ENCODE measurements around the gene MRGPRF. TPM values are rescaled to one million over a fixed set of nuclear protein-coding genes. Genes with fewer than 3 reads are reported as not detected.

Gene MRGPRF
- total RNA-seq, 2 experiments from 2014 or later: not detected

- H3K4me1 Mint-ChIP-seq: peaks cover 11% of the 10 kb centered on the region
- no peaks in the 10 kb centered on the region for H3K27me3 Mint-ChIP-seq
- DNase-seq: no peak
Measured at GRCh38 chr11:69039501-69039900, 26.5 kb upstream of the MRGPRF start.

GRCh38 chr11:69037544-69037943 is 24.5 kb upstream of the MRGPRF start:
- H3K27ac Mint-ChIP-seq: no peak overlapping the region
- peaks cover 11% of the 10 kb centered on the region for H3K4me1 Mint-ChIP-seq
- H3K27me3 Mint-ChIP-seq: no peaks in the 10 kb centered on the region
- H3K4me3 Mint-ChIP-seq: no peak overlapping the region
- DNase-seq: no peak
- no peaks in the 10 kb centered on the region for H3K36me3 Mint-ChIP-seq
- no peaks in the 10 kb centered on the region for H3K9me3 Mint-ChIP-seq

More at GRCh38 chr11:69039501-69039900, 26.5 kb upstream of the MRGPRF start:
- Mint-ChIP-seq H3K36me3 (no peaks in the 10 kb centered on the region), H3K9me3 (no peaks in the 10 kb centered on the region), H3K27ac (no peak overlapping the region), H3K4me3 (no peak overlapping the region)

- H3K36me3 Mint-ChIP-seq: no peaks in the 10 kb centered on the region
- no peak overlapping the region for H3K27ac Mint-ChIP-seq
- H3K27me3 Mint-ChIP-seq: no peaks in the 10 kb centered on the region
- H3K9me3 Mint-ChIP-seq: no peaks in the 10 kb centered on the region
- peaks cover 11% of the 10 kb centered on the region for H3K4me1 Mint-ChIP-seq
- H3K4me3 Mint-ChIP-seq: no peak overlapping the region
- DNase-seq: no peak
Measured at GRCh38 chr11:69037074-69037473, 24.0 kb upstream of the MRGPRF start.

GRCh38 chr11:69035946-69036340 is 22.9 kb upstream of the MRGPRF start:
- H3K27ac Mint-ChIP-seq: peak overlapping the region; percentile 42
- no peaks in the 10 kb centered on the region for H3K9me3 Mint-ChIP-seq
- no peaks in the 10 kb centered on the region for H3K27me3 Mint-ChIP-seq
- H3K4me3 Mint-ChIP-seq: no peak overlapping the region
- no peaks in the 10 kb centered on the region for H3K36me3 Mint-ChIP-seq
- peaks cover 6% of the 10 kb centered on the region for H3K4me1 Mint-ChIP-seq
- DNase-seq: no peak

- no peak for DNase-seq
- Mint-ChIP-seq H3K9me3 (no peaks in the 10 kb centered on the region), H3K4me3 (no peak overlapping the region), H3K27ac (no peak overlapping the region), H3K4me1 (peaks cover under 1% of the 10 kb centered on the region), H3K36me3 (no peaks in the 10 kb centered on the region), H3K27me3 (no peaks in the 10 kb centered on the region)
Measured at GRCh38 chr11:69035150-69035945, 22.3 kb upstream of the MRGPRF start.

GRCh38 chr11:69034123-69034867 is 21.2 kb upstream of the MRGPRF start:
- no peaks in the 10 kb centered on the region for H3K4me1 Mint-ChIP-seq
- H3K27me3 Mint-ChIP-seq: no peaks in the 10 kb centered on the region
- no peak for DNase-seq
- no peak overlapping the region for H3K4me3 Mint-ChIP-seq
- no peak overlapping the region for H3K27ac Mint-ChIP-seq
- H3K36me3 Mint-ChIP-seq: no peaks in the 10 kb centered on the region
- H3K9me3 Mint-ChIP-seq: no peaks in the 10 kb centered on the region

- Mint-ChIP-seq H3K27me3 (no peaks in the 10 kb centered on the region), H3K36me3 (no peaks in the 10 kb centered on the region), H3K4me1 (no peaks in the 10 kb centered on the region), H3K4me3 (no peak overlapping the region), H3K27ac (no peak overlapping the region), H3K9me3 (no peaks in the 10 kb centered on the region)
- no peak for DNase-seq
Measured at GRCh38 chr11:69033431-69033830, 20.4 kb upstream of the MRGPRF start.

GRCh38 chr11:69032833-69033232 is 19.8 kb upstream of the MRGPRF start:
- H3K27ac Mint-ChIP-seq: no peak overlapping the region
- H3K4me1 Mint-ChIP-seq: no peaks in the 10 kb centered on the region
- no peaks in the 10 kb centered on the region for H3K36me3 Mint-ChIP-seq
- no peaks in the 10 kb centered on the region for H3K27me3 Mint-ChIP-seq
- no peak for DNase-seq
- H3K9me3 Mint-ChIP-seq: no peaks in the 10 kb centered on the region
- H3K4me3 Mint-ChIP-seq: no peak overlapping the region

- Mint-ChIP-seq H3K4me1 (no peaks in the 10 kb centered on the region), H3K9me3 (no peaks in the 10 kb centered on the region), H3K4me3 (no peak overlapping the region), H3K27me3 (no peaks in the 10 kb centered on the region), H3K27ac (no peak overlapping the region), H3K36me3 (no peaks in the 10 kb centered on the region)
- no peak for DNase-seq
Measured at GRCh38 chr11:69030301-69030700, 17.3 kb upstream of the MRGPRF start.

- no peak overlapping the region for H3K27ac Mint-ChIP-seq
Measured at GRCh38 chr11:69027704-69028372, 14.8 kb upstream of the MRGPRF start.

GRCh38 chr11:69024509-69024908 is 11.5 kb upstream of the MRGPRF start:
- no peaks in the 10 kb centered on the region for H3K36me3 Mint-ChIP-seq
- no peaks in the 10 kb centered on the region for H3K9me3 Mint-ChIP-seq
- no peak for DNase-seq
- no peaks in the 10 kb centered on the region for H3K27me3 Mint-ChIP-seq
- H3K27ac Mint-ChIP-seq: no peak overlapping the region
- no peak overlapping the region for H3K4me3 Mint-ChIP-seq
- H3K4me1 Mint-ChIP-seq: no peaks in the 10 kb centered on the region

More at GRCh38 chr11:69027704-69028372, 14.8 kb upstream of the MRGPRF start:
- no peaks in the 10 kb centered on the region for H3K9me3 Mint-ChIP-seq
- no peak overlapping the region for H3K4me3 Mint-ChIP-seq
- no peaks in the 10 kb centered on the region for H3K27me3 Mint-ChIP-seq
- DNase-seq: no peak
- no peaks in the 10 kb centered on the region for H3K36me3 Mint-ChIP-seq
- H3K4me1 Mint-ChIP-seq: no peaks in the 10 kb centered on the region

GRCh38 chr11:69022260-69022659 is 9.2 kb upstream of the MRGPRF start:
- Mint-ChIP-seq H3K27me3 (no peaks in the 10 kb centered on the region), H3K36me3 (no peaks in the 10 kb centered on the region), H3K27ac (no peak overlapping the region), H3K9me3 (no peaks in the 10 kb centered on the region), H3K4me3 (no peak overlapping the region), H3K4me1 (no peaks in the 10 kb centered on the region)
- no peak for DNase-seq

GRCh38 chr11:69018924-69019323 is 5.9 kb upstream of the MRGPRF start:
- peaks cover 3% of the 10 kb centered on the region for H3K27me3 Mint-ChIP-seq
- H3K9me3 Mint-ChIP-seq: no peaks in the 10 kb centered on the region
- H3K36me3 Mint-ChIP-seq: no peaks in the 10 kb centered on the region
- no peaks in the 10 kb centered on the region for H3K4me1 Mint-ChIP-seq
- no peak for DNase-seq
- H3K27ac Mint-ChIP-seq: no peak overlapping the region
- H3K4me3 Mint-ChIP-seq: no peak overlapping the region

- H3K9me3 Mint-ChIP-seq: no peaks in the 10 kb centered on the region
- H3K4me1 Mint-ChIP-seq: no peaks in the 10 kb centered on the region
- H3K4me3 Mint-ChIP-seq: no peak overlapping the region
- no peaks in the 10 kb centered on the region for H3K36me3 Mint-ChIP-seq
- no peak for DNase-seq
- no peak overlapping the region for H3K27ac Mint-ChIP-seq
- H3K27me3 Mint-ChIP-seq: peaks cover 10% of the 10 kb centered on the region
Measured at GRCh38 chr11:69017951-69018350, 4.9 kb upstream of the MRGPRF start.

- Mint-ChIP-seq H3K9me3 (no peaks in the 10 kb centered on the region), H3K4me1 (no peaks in the 10 kb centered on the region), H3K27me3 (peaks cover 30% of the 10 kb centered on the region), H3K4me3 (no peak overlapping the region), H3K36me3 (no peaks in the 10 kb centered on the region), H3K27ac (no peak overlapping the region)
- no peak for DNase-seq
Measured at GRCh38 chr11:69014898-69015549, 2.0 kb upstream of the MRGPRF start.
